K562 (cell line): ENCODE results near the gene RETSAT. TPM values are rescaled to one million over a fixed set of nuclear protein-coding genes. Genes with fewer than 3 reads are reported as not detected.

Experiments
- FOXO4 ChIP-seq: fragments of 450-650 bp; formaldehyde crosslinking; IDR thresholded peaks from 2 replicates; pipeline ENCODE4 v1.4.0; 2020; ENCODE audit warnings: mild to moderate bottlenecking, moderate library complexity
- PHF8 ChIP-seq: fragments of 200-600 bp; sonication (generic); IDR thresholded peaks from 2 replicates; pipeline ENCODE4 v1.6.1; 2012; ENCODE audit warnings: mixed run types, mild to moderate bottlenecking, inconsistent platforms, low read length, moderate library complexity, borderline replicate concordance
- POU5F1 ChIP-seq: fragments of 150-350 bp; IDR thresholded peaks from 2 replicates; pipeline ENCODE4 v1.6.1; 2014; ENCODE audit warnings: borderline replicate concordance, low read length, low read depth, mild to moderate bottlenecking; ENCODE audit not compliant: partially characterized antibody
- RBFOX2 ChIP-seq: fragments of 200-400 bp; formaldehyde crosslinking; IDR thresholded peaks from 2 replicates; pipeline ENCODE4 v1.6.1; 2017; ENCODE audit warnings: low read depth, mild to moderate bottlenecking, low read length, moderate library complexity
- SMARCE1 ChIP-seq: fragments of 450-650 bp; IDR thresholded peaks from 2 replicates; pipeline ENCODE4 v1.7.1; 2016; ENCODE audit warnings: mild to moderate bottlenecking
- TOE1 ChIP-seq, 2 experiments: fragments of 450-650 bp in 1 of 2; sonication (generic) in 1 of 2; formaldehyde crosslinking in 1 of 2; IDR thresholded peaks; 2 replicates each; pipeline versions ENCODE4 v1.7.1 to v1.8.0; 2016 to 2022; ENCODE audit warnings: borderline replicate concordance in 2 of 2, mild to moderate bottlenecking in 2 of 2, antibody characterized with exemption in 1 of 2, inconsistent platforms in 1 of 2, low read depth in 1 of 2, missing genetic modification reagents in 1 of 2, moderate library complexity in 1 of 2
- XRCC5 ChIP-seq: fragments of 200-400 bp; formaldehyde crosslinking; IDR thresholded peaks from 2 replicates; pipeline ENCODE4 v1.6.1; 2017; ENCODE audit warnings: low read depth, mild to moderate bottlenecking, low read length
- ZNF133 ChIP-seq: fragments of 250-450 bp; sonication (Bioruptor Pico); IDR thresholded peaks from 2 replicates; pipeline ENCODE4 v1.4.0; 2020; ENCODE audit warnings: mild to moderate bottlenecking
- ZNF780A ChIP-seq: fragments of 250-450 bp; sonication (Bioruptor Pico); IDR thresholded peaks from 2 replicates; pipeline ENCODE4 v1.5.0; 2021; ENCODE audit warnings: mild to moderate bottlenecking
- polyA plus RNA-seq, 8 experiments: library from polyadenylated mRNA; depleted of rRNA in 4 of 8; stranded (reverse) in 5 of 8; unstranded in 3 of 8; fragments of >200 nt; fragmentation: Nextera tagmentation in 2 of 8; fragmentation: Illumina TruSeq in 1 of 8; extraction: Ambion mirVana in 2 of 8; extraction: Trizol in 1 of 8; gene quantifications; 2 replicates each; pipeline versions ENCODE4 v1.2.1 to v1.2.3, GENCODE V29; 2011 to 2014; ENCODE audit warnings: inconsistent platforms in 1 of 8, missing spikeins in 1 of 8
- total RNA-seq, 7 experiments: library from RNA; depleted of rRNA in 6 of 7; stranded (reverse); fragments of >200 nt in 6 of 7; fragmentation: Illumina TruSeq in 2 of 7; extraction: Trizol in 2 of 7; gene quantifications; 2 replicates each; pipeline versions ENCODE4 v1.2.1 to v1.2.3, GENCODE V29; 2011 to 2021; ENCODE audit warnings: low replicate concordance in 1 of 7
- TF ChIP-seq, protein P1 (sequence below): sonication (generic); formaldehyde crosslinking; IDR thresholded peaks from 2 replicates; pipeline ENCODE4 v1.8.0; 2022; ENCODE audit warnings: mild to moderate bottlenecking, missing genetic modification reagents
- TF ChIP-seq, protein P2 (sequence below): conservative IDR thresholded peaks from 2 replicates; pipeline ENCODE4 v1.6.1; 2011; ENCODE audit warnings: low read depth, mild to moderate bottlenecking, low read length; ENCODE audit not compliant: control insufficient read depth

Gene RETSAT
- total and polyA plus RNA-seq, 9 of the 15 experiments (the other 6 are each of a cell fraction or from before 2014, with no cell fraction given), result 1.9 to 21.6 (median 16.5) TPM

GRCh38 chr2:85354286-85355072 lies at the start of gene RETSAT, which contains the start of gene ELMOD3 (continued):
- TF ChIP-seq PHF8, result peak; percentile 97
- no peak for TF ChIP-seq ZNF780A
- TF ChIP-seq, protein P1, sequence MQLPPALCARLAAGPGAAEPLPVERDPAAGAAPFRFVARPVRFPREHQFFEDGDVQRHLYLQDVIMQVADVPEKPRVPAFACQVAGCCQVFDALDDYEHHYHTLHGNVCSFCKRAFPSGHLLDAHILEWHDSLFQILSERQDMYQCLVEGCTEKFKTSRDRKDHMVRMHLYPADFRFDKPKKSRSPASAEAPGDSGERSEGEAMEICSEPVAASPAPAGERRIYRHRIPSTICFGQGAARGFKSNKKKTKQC (CRISPR knock-in tag), result peak; percentile 34; the same call in 1 of the 2 replicates
- no peak for TF ChIP-seq FOXO4
- TF ChIP-seq, protein P2, sequence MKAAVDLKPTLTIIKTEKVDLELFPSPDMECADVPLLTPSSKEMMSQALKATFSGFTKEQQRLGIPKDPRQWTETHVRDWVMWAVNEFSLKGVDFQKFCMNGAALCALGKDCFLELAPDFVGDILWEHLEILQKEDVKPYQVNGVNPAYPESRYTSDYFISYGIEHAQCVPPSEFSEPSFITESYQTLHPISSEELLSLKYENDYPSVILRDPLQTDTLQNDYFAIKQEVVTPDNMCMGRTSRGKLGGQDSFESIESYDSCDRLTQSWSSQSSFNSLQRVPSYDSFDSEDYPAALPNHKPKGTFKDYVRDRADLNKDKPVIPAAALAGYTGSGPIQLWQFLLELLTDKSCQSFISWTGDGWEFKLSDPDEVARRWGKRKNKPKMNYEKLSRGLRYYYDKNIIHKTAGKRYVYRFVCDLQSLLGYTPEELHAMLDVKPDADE, result peak; percentile 76; the same call in 1 of the 2 replicates
- 0 out of 2 replicates have a peak, but pooled peaks have one; percentile 18 for TF ChIP-seq XRCC5
- peak; percentile 99 for TF ChIP-seq RBFOX2
- 0 out of 2 replicates have a peak, but pooled peaks have one; percentile 24 for TF ChIP-seq ZNF133 (CRISPR knock-in tag)
- TF ChIP-seq TOE1 (IDR thresholded peaks at IDR 0.05; ENCODE audit: borderline replicate concordance), result peak; percentile 89
- no peak for TF ChIP-seq TOE1 (CRISPR knock-in tag; IDR thresholded peaks at IDR 0.05; ENCODE audit: borderline replicate concordance, low read depth)
- no peak; the same call in 1 of the 2 replicates for TF ChIP-seq SMARCE1
- peak; percentile 99 for TF ChIP-seq POU5F1
